Measurements from ENCODE around the gene NPSR1.

DNA sequence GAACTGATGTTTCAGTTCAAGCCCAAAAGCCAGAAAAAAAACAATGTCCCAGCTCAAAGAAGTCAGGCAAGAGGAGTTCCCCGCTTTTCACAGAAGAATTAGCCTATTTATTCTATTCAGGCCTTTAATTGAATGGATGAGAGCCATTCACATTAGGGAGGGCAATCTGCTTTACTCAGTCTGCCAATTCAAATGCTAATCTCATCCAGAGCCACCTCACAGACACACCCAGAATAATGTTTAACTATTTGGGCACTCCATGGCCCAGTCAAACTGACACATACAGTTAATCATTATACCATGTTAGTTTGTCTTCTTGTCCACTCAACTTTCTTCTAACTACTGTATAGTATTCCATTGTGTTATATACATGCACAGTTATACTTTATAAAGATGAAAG is 2.6 kb upstream of the NPSR1 start:
- no peak for TF ChIP-seq ZC3H10 (CRISPR knock-in tag; IDR thresholded peaks at IDR 0.05)
- TF ChIP-seq TCF4 (CRISPR knock-in tag; IDR thresholded peaks at IDR 0.05; ENCODE audit: borderline replicate concordance), result no peak
- no peak for TF ChIP-seq ZFP3 (CRISPR knock-in tag; IDR thresholded peaks at IDR 0.05)
- TF ChIP-seq, protein P1, sequence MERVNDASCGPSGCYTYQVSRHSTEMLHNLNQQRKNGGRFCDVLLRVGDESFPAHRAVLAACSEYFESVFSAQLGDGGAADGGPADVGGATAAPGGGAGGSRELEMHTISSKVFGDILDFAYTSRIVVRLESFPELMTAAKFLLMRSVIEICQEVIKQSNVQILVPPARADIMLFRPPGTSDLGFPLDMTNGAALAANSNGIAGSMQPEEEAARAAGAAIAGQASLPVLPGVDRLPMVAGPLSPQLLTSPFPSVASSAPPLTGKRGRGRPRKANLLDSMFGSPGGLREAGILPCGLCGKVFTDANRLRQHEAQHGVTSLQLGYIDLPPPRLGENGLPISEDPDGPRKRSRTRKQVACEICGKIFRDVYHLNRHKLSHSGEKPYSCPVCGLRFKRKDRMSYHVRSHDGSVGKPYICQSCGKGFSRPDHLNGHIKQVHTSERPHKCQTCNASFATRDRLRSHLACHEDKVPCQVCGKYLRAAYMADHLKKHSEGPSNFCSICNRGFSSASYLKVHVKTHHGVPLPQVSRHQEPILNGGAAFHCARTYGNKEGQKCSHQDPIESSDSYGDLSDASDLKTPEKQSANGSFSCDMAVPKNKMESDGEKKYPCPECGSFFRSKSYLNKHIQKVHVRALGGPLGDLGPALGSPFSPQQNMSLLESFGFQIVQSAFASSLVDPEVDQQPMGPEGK (CRISPR knock-in tag; IDR thresholded peaks at IDR 0.05; ENCODE audit: borderline replicate concordance), result no peak
- no peak for TF ChIP-seq RARB (CRISPR knock-in tag; IDR thresholded peaks at IDR 0.05)
- no peak for TF ChIP-seq ZNF565 (CRISPR knock-in tag; conservative IDR thresholded peaks at IDR 0.05; ENCODE audit: low read depth)
- TF ChIP-seq BACH2 (CRISPR knock-in tag; IDR thresholded peaks at IDR 0.05; ENCODE audit: borderline replicate concordance), result no peak
- no peak for TF ChIP-seq CSDC2 (CRISPR knock-in tag; IDR thresholded peaks at IDR 0.05)

Measured in SK-N-SH treated with all-trans-retinoic acid at 6 μM for 48 hours (cell line).